GM10847 (cell line): Measurements from ENCODE around the gene TNKS2.

Experiments used
- POLR2A ChIP-seq: IDR thresholded peaks from 2 replicates; pipeline ENCODE4 v1.6.1; 2011; ENCODE audit not compliant: insufficient read length; ENCODE audit errors: extremely low read depth

Gene TNKS2

DNA sequence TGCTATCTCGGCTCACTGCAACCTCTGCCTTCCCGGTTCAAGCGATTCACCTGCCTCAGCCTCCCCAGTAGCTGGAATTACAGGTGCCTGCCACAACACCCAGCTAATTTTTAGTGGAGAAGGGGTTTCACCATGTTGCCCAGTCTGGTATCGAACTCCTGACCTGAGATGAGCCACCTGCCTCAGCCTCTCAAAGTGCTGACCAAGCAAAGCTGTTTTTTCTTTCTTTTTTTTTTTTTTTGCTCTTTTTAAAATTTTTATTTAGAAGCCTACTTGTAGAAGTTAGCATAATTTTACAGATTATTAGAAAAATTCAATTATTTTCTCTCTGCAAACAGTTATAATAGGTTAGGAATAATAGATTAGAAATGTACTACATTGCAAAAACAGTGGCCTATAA lies 112.2 kb downstream of the TNKS2 start:
- no peak for TF ChIP-seq POLR2A
